A549 (cell line): Measurements from ENCODE around the gene BTLA.

Experiments used
- CEBPB ChIP-seq, 2 experiments: fragments of >200 bp in 1 of 2; sonication (Bioruptor Twin) in 1 of 2; formaldehyde crosslinking in 1 of 2; IDR thresholded peaks; 2 replicates each; pipeline ENCODE4 v1.6.1; 2012 to 2016
- MAX ChIP-seq: IDR thresholded peaks from 2 replicates; pipeline ENCODE4 v1.6.1; 2012
- NFE2L2 ChIP-seq: fragments of 150-350 bp; conservative IDR thresholded peaks from 2 replicates; pipeline ENCODE4 v1.6.1; 2014; ENCODE audit warnings: low read length
- POLR2A ChIP-seq: IDR thresholded peaks from 2 replicates; pipeline ENCODE4 v1.6.1; 2012; ENCODE audit warnings: mild to moderate bottlenecking, low read length
- RAD21 ChIP-seq, 2 experiments: fragments of >200 bp in 1 of 2; sonication (Bioruptor Twin) in 1 of 2; formaldehyde crosslinking in 1 of 2; IDR thresholded peaks in 1 of 2; conservative IDR thresholded peaks in 1 of 2; 2 replicates in 1 of 2; 3 replicates in 1 of 2; pipeline ENCODE4 v1.6.1; 2012 to 2018; ENCODE audit warnings: inconsistent platforms in 1 of 2
- USF2 ChIP-seq: fragments of 450-650 bp; IDR thresholded peaks from 2 replicates; pipeline ENCODE4 v1.6.1; 2014; ENCODE audit warnings: antibody characterized with exemption
- TF ChIP-seq, protein P1 (sequence below): fragments of >200 bp; sonication (Bioruptor Twin); formaldehyde crosslinking; IDR thresholded peaks from 3 replicates; pipeline ENCODE4 v1.5.1; 2016

DNA sequence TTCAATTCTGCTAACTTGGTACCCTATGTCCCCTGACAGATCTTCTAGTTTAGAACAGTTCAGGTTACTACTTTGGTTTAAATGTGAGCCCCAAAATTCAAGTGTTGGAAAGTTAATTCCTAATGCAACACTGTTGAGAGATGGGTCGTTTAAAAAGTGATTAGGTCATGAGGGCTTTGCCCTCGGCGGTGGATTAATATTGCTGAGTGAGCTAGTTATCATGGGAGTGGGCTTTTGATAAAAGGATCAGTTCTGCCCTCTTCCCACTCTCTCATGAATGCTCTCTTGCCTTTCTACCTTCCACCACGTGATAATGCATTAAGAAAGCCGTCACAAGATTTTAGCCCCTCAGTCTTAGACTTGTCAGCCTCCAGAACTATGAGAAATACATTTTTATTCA, 72.1 kb downstream of the BTLA start:
- TF ChIP-seq NFE2L2 (no peak), RAD21 (conservative IDR thresholded peaks at IDR 0.05 in 1 of 2, IDR thresholded peaks at IDR 0.05 in 1 of 2) (no peak), POLR2A (no peak), USF2 (no peak), MAX (no peak), CEBPB (IDR thresholded peaks at IDR 0.05) (no peak)
- TF ChIP-seq, protein P1, sequence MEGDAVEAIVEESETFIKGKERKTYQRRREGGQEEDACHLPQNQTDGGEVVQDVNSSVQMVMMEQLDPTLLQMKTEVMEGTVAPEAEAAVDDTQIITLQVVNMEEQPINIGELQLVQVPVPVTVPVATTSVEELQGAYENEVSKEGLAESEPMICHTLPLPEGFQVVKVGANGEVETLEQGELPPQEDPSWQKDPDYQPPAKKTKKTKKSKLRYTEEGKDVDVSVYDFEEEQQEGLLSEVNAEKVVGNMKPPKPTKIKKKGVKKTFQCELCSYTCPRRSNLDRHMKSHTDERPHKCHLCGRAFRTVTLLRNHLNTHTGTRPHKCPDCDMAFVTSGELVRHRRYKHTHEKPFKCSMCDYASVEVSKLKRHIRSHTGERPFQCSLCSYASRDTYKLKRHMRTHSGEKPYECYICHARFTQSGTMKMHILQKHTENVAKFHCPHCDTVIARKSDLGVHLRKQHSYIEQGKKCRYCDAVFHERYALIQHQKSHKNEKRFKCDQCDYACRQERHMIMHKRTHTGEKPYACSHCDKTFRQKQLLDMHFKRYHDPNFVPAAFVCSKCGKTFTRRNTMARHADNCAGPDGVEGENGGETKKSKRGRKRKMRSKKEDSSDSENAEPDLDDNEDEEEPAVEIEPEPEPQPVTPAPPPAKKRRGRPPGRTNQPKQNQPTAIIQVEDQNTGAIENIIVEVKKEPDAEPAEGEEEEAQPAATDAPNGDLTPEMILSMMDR: no peak
